Activated CD4-positive, alpha-beta T cell treated with anti-CD3 and anti-CD28 coated beads for 48 hours (primary cell): Measurements from ENCODE around the gene SVIL.
"Not testable (repeated sequence)": the region's sequence is repeated elsewhere in the genome, so short reads cannot be mapped to it uniquely, and the experiment has no call there.

ENCODE experiments used
- DNase-seq: peaks from one replicate; pipeline ENCODE4 v3.0.0-alpha.2; 2020

Gene SVIL

GRCh38 chr10:29535012-29535777, 99.6 kb downstream of the SVIL start:
- DNase-seq: peak; percentile 15

DNA sequence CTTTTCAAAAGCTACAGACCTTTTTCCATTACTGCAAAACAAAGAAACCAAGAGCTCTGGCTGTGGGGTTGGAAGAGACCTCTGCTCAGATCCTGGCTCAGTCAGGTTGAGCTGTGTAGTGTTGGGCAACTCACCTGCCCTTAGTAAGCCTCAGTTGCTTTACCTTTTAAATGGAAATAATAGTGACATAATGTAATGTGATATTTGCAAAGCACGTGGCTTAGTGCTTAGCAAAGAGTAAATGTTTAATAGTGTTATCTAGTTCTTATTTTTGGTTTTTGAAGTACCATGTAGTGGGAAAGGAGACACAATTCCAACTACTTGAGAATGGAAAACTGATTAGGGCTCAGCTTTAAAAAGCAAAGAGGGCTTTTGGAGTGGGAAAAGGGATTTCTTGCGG, 100.2 kb downstream of the SVIL start:
- DNase-seq: no peak

- DNase-seq: no peak
Observed at GRCh38 chr10:29533696-29534285, 101.0 kb downstream of the SVIL start.

GRCh38 chr10:29533046-29533445, 101.7 kb downstream of the SVIL start:
- no peak for DNase-seq

- no peak for DNase-seq
Observed at GRCh38 chr10:29532256-29532878, 102.4 kb downstream of the SVIL start.

GRCh38 chr10:29530112-29530976, 104.4 kb downstream of the SVIL start:
- no peak for DNase-seq

GRCh38 chr10:29529146-29529545, 105.6 kb downstream of the SVIL start:
- no peak for DNase-seq

GRCh38 chr10:29525762-29526161, 109.0 kb downstream of the SVIL start:
- no peak for DNase-seq

DNA sequence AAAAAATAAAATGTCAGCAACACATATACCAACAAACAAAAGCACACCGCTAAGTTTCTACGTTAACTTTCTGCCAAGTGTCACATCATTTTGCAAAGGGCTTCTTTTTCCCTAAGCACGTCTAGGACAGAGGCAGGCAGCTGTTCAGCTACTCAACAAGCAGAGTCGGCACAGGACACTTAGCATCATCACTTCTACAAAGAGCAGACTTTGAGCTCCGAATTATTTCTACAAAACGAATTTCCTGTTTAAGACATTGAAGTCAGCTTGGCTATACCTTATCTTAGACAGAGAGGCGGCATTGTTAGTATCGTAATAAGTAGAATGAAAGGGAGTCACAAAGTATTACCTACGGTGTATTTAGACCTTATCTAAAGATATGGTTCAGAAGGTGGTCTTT, 110.1 kb downstream of the SVIL start:
- no peak for DNase-seq

DNA sequence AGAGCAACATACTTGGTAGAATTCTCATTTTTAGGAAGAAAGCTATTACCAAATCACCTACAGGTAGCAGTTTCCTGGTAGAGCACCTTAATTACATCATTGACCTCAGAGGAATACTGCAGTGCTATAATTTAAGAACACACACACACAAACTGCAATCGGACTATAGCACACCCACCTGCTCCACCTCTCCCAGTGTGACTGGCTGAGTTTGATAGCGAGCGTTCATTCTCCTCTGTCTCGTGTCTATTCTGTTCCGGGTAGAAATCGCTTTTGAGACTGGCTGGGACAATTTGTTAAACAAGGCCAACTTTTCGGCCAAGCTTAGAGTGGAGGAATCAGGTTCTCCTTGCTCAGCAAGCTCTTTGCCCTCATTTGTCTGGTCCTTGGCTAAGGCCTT, 110.5 kb downstream of the SVIL start:
- DNase-seq: no peak

GRCh38 chr10:29522918-29523317, 111.9 kb downstream of the SVIL start:
- no peak for DNase-seq

DNA sequence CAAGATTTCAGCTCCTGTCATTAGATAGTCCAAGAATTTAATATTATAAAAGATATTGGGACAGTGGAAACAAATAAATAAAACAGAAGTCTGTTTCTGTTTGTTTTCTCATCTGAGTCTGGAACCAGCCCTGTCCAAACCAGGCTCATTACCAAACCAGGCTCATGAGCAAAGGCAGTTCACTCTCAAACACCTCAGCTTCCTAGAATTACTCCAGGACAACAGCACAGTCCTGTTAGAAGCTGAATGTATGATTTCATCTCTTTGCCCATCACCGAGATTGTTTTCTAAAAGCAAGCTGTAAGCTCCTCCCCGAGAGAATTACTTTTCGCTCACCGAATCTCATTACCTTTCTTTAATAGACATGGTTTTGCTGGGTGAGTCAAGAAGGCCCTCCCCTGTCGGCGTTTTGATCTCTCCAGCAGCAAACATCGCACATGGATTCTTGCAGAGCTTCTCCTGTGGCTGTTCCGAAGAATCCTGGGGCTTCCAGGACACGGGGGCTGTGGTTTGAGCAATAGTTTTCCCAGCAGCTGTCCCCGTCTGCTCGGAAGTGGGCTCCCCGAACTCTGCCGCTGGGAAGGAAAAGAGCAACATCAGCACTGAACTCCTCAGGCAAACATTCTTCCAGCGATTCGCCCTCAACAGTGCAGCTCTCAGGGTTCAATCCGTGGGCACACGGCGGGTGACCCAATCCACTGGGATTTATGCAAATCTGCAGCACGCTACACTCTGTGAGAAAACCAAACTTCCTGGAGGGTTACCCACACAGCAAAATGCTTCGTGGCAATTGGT, 112.5 kb downstream of the SVIL start:
- no peak for DNase-seq

GRCh38 chr10:29519659-29520058, 115.1 kb downstream of the SVIL start:
- no peak for DNase-seq

DNA sequence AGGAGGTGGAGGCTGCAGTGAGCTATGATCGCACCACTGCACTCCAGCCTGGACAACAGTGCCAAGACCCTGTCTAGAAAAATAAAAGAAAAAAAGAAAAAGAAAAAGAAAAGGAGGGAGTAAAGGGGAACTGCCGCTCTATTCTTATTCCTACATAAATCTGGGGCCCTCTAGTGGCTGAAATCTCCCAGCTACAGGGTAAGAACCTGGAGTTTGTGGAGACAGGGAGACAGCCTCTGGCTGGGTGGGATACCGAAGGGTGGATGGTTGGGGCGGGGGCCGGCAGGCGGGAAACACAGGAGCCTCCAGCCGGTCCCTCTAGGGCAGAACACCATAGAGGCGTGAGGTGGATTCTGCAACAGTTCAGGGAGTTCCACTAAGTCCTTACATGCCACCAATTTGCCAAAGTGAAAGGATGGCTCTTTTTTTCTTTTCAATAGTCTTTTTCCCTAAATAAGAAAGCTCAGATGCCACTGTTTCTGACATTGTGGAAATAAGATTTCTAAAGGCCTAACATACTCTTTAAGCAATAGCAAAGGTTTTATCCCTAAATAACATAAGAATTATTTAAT, 117.3 kb downstream of the SVIL start:
- DNase-seq: peak; percentile 22

- not testable (repeated sequence) for DNase-seq
Observed at GRCh38 chr10:29516309-29516932, 118.3 kb downstream of the SVIL start.

DNA sequence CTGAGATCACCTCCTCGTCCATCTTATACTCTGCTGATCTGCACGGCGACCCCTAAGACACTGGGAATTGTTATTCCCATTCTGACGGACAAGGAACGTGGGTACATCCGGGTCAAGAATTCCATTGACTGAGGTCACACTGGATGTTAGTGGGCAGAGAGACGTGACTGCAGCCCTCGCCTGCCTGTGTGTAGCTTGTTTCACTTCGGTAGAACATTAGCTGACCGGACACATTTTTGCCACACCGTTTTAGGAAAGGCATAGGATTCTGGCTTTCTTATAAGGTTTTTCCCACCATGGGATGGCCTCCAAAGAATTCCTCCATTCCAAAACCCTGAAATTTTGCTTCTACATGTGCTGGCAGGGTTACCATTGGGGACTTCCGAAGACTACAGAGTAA, 118.9 kb downstream of the SVIL start:
- not testable (repeated sequence) for DNase-seq

DNA sequence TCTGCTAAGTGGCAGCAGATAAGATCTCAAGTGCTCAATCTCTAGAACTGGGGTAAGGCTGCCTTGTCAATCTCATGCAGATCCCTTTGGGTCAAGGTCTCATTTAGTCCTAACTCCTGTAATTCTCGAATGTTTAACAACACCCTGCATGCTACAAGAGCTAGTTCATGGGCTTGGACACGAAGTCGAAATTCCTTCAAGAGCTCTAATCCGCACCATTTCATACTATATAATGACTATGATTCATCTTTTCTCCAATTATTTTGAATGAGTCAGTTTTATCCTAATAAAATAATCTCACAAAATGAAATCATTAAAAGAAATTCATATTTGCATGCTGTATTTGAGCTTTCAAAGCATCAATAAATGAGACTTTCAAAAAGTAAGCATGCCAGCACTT, 119.7 kb downstream of the SVIL start:
- DNase-seq: not testable (repeated sequence)

DNA sequence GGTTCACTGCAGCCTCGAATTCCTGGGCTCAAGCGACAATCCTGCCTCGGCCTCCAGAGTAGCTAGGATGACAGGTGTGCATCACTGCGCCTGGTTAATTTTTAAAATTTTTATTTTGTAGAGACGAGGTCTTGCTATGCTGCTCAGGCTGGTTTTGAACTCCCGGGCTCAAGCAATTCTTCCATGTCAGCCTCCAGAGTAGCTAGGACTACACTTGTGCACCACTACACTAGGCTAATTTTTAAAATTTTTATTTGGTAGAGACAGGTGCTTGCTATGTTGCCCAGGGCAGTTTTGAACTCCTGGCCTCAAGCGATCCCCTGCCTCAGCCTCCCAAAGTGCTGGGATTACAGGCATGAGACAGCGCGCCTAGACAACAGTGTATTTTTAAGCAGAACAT, 120.5 kb downstream of the SVIL start:
- DNase-seq: no peak

DNA sequence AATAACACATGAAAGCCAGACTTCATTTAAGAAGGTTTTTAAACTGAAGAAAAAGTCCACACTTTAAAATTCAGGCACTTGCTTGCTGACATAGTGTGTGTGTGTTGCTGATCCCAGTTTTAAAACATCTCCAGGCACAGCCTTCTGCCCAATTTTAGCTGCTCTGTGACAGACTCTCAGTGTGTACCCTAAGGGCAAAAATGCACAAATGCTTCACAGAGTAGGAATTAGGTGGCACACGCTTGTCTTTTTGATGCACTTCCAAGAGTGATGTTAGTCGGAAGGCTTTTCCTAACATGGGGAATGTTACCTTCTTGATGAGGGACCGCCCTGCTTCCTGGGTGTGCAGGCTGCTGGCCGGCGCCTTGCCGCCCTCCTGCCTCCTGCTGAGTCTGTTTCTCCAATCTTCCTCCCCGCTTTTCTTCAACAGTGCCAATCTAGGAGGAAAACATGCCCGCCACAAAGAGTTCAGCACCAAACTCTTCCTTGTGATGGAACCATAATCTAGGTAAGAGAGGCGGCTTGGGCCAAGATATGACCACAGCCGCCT, 122.3 kb downstream of the SVIL start:
- DNase-seq: no peak

- not testable (repeated sequence) for DNase-seq
Observed at GRCh38 chr10:29511806-29512205, 123.0 kb downstream of the SVIL start.

- DNase-seq: not testable (repeated sequence)
Observed at GRCh38 chr10:29510483-29511157, 124.2 kb downstream of the SVIL start.
